Mucosa of rectum (tissue), 2 donors: Measurements from ENCODE around the gene PYURF.

ENCODE experiments used
- H3K27ac ChIP-seq, 2 donors: one replicate each; pipeline ENCODE4 v1.7.0; 2013; ENCODE audit warnings: inconsistent platforms in 2 of 2, low read depth in 2 of 2, low read length in 2 of 2
- H3K27me3 ChIP-seq, 2 donors: one replicate each; pipeline ENCODE4 v1.7.0; 2013; ENCODE audit warnings: low read length in 2 of 2; ENCODE audit not compliant: control insufficient read depth in 2 of 2, insufficient read depth in 2 of 2
- H3K36me3 ChIP-seq, 2 donors: one replicate each; pipeline ENCODE4 v1.7.0; 2013; ENCODE audit warnings: low read length in 2 of 2; ENCODE audit not compliant: control insufficient read depth in 2 of 2, insufficient read depth in 2 of 2
- H3K4me1 ChIP-seq, 2 donors: one replicate each; pipeline ENCODE4 v1.7.0; 2013; ENCODE audit warnings: low read length in 2 of 2, mild to moderate bottlenecking in 1 of 2; ENCODE audit not compliant: control insufficient read depth in 2 of 2, insufficient read depth in 2 of 2
- H3K4me3 ChIP-seq, 2 donors: one replicate each; pipeline ENCODE4 v1.7.0; 2013; ENCODE audit warnings: low read length in 2 of 2
- H3K9ac ChIP-seq, 2 donors: one replicate each; pipeline ENCODE4 v1.7.0; 2013; ENCODE audit warnings: low read length in 2 of 2, low read depth in 1 of 2, mild to moderate bottlenecking in 1 of 2
- H3K9me3 ChIP-seq, 2 donors: one replicate each; pipeline ENCODE4 v1.7.0; 2013; ENCODE audit warnings: low read length in 2 of 2; ENCODE audit not compliant: control insufficient read depth in 2 of 2
- donor health status: healthy.
- donor health status: Normal muscosa, but diverticular disease.

The PYURF gene

DNA sequence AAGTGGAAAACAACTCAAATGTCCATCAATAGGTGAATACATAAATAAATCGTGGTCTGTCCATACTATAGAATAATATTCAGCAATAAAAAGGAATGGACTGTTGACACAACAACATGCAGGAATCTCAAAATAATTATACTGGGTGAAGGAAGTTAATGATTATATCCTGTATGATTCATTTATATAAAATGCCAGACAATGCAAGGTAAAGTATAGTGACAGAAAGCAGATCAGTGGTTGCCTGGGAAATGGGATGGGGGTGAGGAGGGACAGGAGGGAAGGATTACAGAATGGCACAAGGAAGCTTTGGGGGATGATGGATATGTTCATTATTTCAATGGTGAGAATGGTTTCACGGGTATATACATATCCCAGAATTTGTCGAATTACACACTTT is 12.3 kb downstream of the PYURF start:
- Histone ChIP-seq H3K27me3 (peaks cover 0 to 6% of the 10 kb centered on the region in 2 donors), H3K36me3 (no peaks in the 10 kb centered on the region), H3K4me1 (peaks cover 2 to 4% of the 10 kb centered on the region in 2 donors)

DNA sequence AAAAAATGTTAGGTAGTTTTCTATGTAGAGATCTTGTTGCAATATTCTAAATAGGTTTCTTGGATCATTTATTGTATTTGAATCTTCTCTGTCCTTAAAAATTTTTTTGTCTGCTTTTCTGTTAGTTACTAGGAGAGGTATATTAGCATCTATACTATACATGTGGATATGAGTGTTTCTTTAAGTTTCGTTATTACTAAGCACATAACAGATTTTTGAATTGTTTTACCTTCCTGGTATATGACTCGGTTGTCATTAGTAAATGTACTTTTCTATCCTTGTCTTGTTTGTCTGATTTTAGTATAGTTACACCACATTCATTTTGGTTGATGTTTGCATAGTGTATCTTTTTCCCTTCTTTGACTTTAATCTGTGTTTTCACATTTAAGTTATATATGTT is 20.2 kb downstream of the PYURF start:
- no peak overlapping the region for H3K4me3 ChIP-seq
- no peak overlapping the region for H3K9ac ChIP-seq
- H3K27me3 ChIP-seq, result no peaks in the 10 kb centered on the region
- H3K9me3 ChIP-seq, result no peaks in the 10 kb centered on the region
- H3K36me3 ChIP-seq, result no peaks in the 10 kb centered on the region
- H3K4me1 ChIP-seq, result no peaks in the 10 kb centered on the region
- H3K27ac ChIP-seq, result no peak overlapping the region

More for the DNA sequence above, 12.3 kb downstream of the PYURF start:
- Histone ChIP-seq H3K27ac (no peak overlapping the region), H3K9me3 (no peaks in the 10 kb centered on the region), H3K4me3 (no peak overlapping the region), H3K9ac (no peak overlapping the region)

DNA sequence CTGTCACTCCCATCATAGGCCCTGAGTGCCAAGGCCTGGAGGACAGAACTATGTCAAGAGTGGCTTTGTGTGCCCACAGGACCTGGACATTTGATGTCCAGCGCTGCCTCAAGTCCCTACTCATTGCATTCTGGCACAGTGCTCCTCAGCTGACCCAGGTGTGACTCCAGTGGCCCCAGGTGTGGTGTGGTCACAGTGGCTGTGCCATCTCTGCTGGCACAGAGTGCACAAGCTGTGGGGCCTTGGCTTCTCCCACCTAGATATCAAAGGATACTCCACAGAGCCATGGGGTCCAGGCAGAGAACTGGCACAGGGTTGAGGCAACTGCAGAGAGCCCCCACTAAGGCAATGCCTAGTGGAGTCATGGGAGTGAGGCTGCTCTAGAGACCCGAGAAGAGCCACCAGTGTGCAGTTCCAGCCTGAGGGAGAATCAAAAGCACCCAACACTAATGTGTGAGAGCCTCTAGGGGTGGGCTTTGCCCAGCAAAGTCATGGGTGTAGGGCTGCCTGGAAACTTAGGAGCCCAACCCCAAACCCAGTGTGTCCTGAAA is 25.6 kb downstream of the PYURF start:
- no peaks in the 10 kb centered on the region for H3K27me3 ChIP-seq
- no peak overlapping the region for H3K9ac ChIP-seq
- no peaks in the 10 kb centered on the region for H3K4me1 ChIP-seq
- H3K9me3 ChIP-seq, result no peaks in the 10 kb centered on the region
- no peaks in the 10 kb centered on the region for H3K36me3 ChIP-seq
- H3K27ac ChIP-seq, result no peak overlapping the region
- H3K4me3 ChIP-seq, result no peak overlapping the region

DNA sequence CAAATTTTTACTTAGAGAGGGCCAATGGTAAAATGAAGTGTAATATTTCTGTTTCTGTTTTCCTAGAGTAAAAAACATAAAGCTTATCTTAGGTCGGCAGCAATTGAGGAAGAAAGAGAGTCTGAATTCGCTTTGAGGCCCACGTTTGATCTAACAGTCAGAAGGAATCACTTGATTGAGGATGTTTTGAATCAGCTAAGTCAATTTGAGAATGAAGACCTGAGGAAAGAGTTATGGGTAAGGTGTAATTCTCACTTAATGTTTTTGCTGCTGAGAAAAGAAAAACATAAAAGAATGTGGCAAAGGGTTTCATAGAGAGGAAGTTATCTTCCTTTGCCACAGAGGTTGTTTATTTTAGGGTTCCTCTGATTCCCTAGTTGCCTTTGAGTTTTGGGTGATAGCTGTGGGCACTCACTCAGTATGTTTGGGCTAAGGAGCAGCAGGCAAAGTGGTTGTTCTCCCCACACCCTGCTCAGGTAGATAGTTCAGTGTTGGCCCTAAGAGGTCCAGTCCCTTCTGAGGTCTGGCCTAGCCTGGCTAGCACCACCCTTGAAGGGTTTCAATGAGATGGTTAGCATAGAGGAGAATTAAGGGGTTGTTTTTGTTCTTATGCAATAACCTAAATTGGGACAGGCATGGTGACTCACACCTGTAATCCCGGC is 34.3 kb downstream of the PYURF start:
- H3K27ac ChIP-seq, result no peak overlapping the region
- peaks cover 0 to 2% of the 10 kb centered on the region in 2 donors for H3K36me3 ChIP-seq
- H3K4me1 ChIP-seq, result no peaks in the 10 kb centered on the region
- H3K9ac ChIP-seq, result no peak overlapping the region
- no peaks in the 10 kb centered on the region for H3K9me3 ChIP-seq
- no peaks in the 10 kb centered on the region for H3K27me3 ChIP-seq
- H3K4me3 ChIP-seq, result no peak overlapping the region

DNA sequence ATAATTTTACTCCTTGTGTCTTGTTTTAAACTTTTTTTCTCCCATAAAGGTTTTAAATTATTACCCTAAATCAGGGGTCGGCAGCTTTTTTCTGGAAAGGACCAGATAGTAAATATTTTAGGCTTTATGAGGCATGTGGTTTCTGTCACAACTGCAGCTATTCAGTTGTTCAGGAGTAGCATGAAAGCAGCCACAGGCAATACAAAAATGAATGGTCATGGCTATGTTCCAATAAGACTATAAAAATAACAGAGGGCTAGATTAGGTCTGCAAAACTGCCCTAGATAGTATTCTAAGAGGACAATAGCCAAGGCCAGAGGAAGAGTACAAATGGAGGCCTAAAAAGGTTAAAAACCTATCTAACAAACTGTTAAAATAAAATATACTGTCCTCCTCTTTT is 42.0 kb downstream of the PYURF start:
- Histone ChIP-seq H3K27ac (no peak overlapping the region), H3K27me3 (no peaks in the 10 kb centered on the region), H3K9ac (no peak overlapping the region), H3K4me1 (no peaks in the 10 kb centered on the region), H3K9me3 (no peaks in the 10 kb centered on the region), H3K36me3 (no peaks in the 10 kb centered on the region), H3K4me3 (no peak overlapping the region)

DNA sequence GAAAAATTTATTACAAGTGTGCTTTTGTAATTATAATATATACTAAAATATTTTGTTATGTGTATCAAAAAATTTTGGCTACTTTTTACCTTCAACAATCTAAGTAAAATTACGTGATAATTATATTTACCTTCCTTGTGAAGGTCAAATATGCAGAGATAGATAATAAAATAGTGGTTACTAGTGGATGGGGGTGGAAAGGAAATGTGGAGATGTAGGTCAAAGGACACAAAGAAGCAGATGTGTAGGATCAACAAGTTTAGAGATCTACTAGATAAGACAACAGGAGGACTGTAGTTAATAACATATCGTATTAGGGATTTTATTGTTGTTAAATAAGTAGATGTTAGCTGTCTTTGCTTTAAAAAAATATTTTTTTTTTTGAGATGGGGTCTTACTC is 45.3 kb downstream of the PYURF start:
- Histone ChIP-seq H3K9me3 (no peaks in the 10 kb centered on the region), H3K4me1 (no peaks in the 10 kb centered on the region), H3K36me3 (no peaks in the 10 kb centered on the region), H3K9ac (no peak overlapping the region), H3K27me3 (no peaks in the 10 kb centered on the region), H3K4me3 (no peak overlapping the region), H3K27ac (no peak overlapping the region)

DNA sequence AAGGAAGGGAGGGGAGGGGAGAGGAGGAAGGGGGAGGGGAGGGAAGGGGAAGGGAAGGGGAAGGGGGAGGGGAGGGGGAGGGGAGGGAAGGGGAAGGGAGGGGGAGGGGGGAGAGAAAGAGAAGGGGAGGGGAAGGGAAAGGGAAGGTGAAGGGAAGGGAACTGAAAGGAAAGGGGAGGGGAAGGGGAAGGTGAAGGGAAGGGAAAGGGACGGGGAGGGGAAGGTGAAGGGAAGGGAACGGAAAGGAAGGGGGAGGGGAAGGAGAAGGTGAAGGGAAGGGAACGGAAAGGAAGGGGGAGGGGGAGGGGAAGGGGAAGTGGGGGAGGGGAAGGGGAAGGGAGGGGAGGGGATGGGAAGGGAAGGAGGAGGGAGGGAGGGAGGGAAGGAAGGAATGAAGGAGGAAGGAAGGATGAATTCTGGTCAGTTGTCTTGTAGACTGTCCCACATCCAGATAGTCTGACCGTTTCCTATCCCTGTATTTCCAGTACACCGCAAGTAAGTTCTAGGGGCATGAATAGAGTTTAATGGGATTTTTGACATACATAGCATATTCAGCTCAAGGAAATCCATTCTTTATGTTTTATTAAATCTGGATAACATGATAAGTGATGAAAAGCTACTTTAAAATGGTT is 46.2 kb downstream of the PYURF start:
- no peak overlapping the region for H3K27ac ChIP-seq
- H3K9ac ChIP-seq, result no peak overlapping the region
- H3K27me3 ChIP-seq, result no peaks in the 10 kb centered on the region
- H3K9me3 ChIP-seq, result no peaks in the 10 kb centered on the region
- H3K36me3 ChIP-seq, result no peaks in the 10 kb centered on the region
- H3K4me3 ChIP-seq, result no peak overlapping the region
- H3K4me1 ChIP-seq, result no peaks in the 10 kb centered on the region
